HG02973 (cell line): ENCODE data around the gene ZBTB7C.

Source experiments
- ATAC-seq: cut with Tn5 transposase; IDR thresholded peaks from one replicate; pipeline ENCODE4 v1.9.1; 2021; ENCODE audit warnings: moderate library complexity; ENCODE audit not compliant: unreplicated experiment

ZBTB7C gene

DNA sequence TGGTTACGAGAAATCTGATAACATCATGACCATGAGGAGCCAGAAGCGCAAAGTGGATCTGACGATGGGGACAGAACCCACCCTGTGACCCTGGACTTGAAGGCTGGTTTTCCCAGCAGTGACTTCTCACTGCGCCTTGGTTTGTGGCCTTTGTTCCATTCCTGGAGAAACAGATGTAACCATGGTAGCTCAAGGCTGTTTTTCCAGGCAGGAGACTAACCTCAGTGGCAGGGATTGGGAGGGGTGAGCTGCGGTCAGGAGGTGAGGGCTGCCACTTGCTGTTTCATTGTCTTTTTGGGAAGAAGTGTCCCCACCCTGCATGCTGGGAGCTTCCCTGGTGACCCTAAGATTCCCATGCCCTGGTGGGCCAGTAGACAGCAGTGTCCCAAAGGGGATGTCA, 362.3 kb downstream of the ZBTB7C start:
- no peak for ATAC-seq

DNA sequence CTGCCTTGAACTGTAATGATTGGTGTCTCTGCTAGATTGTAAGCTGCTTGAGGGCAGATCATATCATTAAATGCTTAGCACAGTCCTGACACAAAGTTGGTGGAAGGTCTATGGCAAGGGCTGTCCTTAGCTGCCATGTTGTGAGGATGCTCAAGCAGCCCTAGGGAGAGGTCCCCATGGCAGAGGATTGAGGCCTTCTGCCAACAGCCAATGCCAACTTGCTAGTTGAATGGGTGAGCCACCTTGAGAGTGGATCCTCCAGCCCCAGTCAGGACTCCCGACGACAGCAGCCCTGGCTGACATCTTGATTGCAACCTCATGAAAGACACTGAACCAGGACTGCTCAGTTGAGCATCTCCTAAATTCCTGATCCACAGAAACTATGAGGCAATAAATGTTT, 363.4 kb downstream of the ZBTB7C start:
- no peak for ATAC-seq

DNA sequence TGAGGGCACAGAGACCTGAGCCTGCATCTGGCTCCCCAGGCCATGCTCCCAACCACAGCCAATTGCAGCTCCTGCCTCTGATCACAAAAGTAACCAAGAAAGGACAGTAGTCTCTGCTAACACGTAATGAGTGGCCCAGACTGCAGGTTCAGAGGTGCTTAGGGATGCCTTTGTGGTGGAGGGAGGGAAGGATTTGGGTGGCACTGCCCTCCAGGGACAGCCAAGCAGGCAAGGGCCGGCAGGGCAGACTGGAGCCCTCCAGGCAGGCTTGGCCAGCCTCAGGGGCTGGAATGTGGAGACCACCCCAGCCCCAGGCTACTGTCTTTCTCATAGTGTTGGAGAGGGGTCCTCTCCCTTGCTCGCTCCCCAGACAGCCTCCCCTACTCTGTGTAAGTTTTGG, 364.2 kb downstream of the ZBTB7C start:
- no peak for ATAC-seq

DNA sequence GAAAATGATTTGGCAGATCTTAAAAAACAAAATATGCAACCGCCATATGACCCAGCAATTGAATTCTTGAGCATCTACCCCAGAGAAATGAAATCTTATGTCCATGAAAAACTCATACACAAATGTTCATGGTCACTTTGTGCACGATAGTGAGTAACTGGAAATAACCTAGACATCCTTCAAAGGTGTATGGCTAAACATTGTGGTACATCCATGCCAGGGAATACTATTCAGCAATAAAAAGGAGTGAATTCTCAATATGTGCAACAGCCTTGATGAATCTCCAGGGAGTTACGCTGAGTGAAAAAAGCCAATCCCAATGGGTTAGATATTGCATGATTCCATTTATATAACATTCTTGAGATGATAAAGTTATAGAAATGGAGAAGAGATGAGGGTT, 366.0 kb downstream of the ZBTB7C start:
- ATAC-seq: no peak

DNA sequence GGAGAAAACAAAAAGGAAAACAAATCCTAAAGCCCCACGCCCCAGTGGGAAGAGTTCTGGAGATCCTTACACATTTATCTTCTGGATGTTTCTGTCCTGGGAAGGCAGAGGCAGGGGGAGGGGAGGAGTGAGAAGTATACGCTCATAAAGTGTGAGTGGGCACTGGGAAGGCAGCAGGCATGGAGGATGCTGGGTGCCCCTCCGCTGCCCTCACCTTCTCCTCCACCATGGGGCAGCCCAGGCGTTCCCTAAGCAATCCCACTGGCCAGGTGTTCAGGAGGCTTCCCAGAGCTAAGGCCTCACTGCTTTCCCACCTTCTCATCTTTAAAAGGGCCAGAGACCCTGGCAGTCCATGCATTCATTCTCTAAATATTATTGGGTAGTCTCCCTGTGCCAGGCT, 366.8 kb downstream of the ZBTB7C start:
- ATAC-seq: no peak

DNA sequence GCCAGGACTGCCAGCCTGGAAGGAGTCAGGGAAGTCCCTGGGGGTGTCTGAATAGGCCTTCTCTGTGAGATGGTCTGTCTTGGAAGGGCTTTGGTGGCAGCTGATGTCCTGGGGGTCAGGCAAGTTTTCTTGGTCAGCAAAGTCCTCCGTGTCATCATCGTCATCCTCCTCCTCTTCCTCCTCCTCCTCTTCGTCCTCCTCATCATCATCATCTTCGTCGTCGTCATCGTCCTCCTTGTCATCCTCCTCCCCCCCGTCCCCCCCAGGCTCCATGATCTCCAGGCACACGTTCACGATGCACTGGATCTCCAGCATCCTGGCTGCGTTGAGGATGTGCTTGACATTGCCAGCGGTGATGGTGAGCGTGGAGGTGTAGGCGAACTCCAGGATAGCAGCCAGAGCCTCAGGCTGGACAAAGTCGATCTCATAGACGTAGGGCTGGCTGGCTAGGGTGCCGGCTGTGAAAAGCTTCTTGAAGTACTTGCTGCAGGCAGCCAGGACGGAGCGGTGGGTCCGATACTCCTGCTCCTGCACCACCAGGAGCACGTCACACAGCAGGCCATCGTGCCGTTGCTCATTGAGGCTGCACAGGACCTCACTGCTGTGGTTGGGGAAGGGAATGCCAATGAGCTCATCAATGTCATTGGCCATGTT, 368.6 kb downstream of the ZBTB7C start:
- no peak for ATAC-seq

DNA sequence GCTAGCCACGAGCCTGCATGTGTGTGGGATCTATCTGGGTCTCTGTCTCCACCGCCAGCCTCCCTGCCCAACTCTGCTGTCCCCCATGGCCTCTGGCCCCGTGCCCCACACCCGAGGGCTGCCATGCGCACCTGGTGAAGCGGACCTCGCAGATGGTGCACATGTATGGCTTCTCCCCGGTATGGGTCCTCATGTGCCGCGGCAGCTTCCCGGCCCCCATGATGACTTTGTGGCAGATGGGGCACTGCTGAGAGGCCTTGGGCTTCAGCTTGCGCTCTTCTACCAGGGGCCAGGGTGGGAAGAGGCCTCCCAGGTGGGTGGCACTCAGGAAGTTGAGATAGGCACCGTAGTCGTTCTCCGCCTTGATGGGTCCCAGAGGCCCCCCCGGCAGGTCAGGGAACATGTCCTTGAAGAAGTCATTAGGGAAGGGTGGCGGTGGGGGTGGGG, 369.4 kb downstream of the ZBTB7C start:
- no peak for ATAC-seq

DNA sequence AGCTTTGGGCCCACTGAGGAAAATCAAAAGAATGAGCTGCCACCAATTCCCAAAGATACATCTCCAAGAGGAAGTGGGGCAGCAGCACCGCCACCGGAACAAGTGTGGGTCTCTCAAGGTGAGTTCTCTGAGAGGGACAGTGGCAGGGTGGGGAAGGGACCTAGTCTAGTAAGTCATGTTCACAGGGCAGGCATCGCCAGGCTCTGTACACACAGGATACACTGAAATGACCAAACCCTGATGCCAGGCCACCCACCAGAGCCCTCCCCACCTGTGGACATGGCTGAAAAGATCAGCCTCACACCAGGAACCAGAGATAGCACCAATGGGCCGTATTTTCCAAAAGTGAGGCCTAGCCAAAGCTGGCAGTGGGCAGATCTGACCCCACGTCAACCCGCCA, 370.5 kb downstream of the ZBTB7C start:
- no peak for ATAC-seq

DNA sequence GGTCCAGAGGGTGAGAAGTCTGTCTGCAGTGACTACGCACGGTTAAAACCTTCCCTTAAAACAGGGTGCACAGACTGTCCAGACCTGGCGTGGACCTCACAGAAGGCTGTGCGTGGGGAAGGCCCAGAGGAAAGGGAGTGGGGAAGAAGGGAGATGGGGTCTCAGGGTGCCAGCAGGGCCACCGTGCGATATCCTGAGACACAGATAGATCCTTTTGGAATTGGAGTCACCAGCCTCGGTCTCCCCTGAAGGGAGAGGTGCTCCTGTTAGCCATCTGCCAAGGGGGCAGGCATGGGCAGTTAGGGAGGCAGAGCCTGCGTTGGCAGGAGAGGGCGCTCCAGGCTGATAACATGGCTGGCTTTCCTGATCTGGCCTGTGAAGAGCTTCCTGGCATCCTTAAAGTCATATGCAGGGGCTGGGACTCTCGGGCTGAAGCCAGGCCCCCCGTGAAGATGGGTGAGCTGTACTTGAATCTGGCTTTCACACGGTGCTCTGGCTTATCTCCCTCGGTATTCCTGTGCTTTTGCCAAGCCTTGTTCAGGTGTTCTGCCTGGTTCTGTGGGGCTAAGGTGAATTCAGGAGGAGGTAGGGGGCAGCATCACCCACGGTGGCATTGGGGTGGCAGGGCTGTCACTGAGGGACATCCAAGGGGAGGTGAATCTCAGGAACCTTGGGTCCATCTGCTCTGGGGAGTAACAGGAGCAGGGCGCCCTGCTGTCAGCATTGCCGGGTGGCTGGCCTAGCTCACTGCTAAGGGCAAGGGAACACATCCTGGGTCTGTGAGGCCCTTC, 371.5 kb downstream of the ZBTB7C start:
- no peak for ATAC-seq

DNA sequence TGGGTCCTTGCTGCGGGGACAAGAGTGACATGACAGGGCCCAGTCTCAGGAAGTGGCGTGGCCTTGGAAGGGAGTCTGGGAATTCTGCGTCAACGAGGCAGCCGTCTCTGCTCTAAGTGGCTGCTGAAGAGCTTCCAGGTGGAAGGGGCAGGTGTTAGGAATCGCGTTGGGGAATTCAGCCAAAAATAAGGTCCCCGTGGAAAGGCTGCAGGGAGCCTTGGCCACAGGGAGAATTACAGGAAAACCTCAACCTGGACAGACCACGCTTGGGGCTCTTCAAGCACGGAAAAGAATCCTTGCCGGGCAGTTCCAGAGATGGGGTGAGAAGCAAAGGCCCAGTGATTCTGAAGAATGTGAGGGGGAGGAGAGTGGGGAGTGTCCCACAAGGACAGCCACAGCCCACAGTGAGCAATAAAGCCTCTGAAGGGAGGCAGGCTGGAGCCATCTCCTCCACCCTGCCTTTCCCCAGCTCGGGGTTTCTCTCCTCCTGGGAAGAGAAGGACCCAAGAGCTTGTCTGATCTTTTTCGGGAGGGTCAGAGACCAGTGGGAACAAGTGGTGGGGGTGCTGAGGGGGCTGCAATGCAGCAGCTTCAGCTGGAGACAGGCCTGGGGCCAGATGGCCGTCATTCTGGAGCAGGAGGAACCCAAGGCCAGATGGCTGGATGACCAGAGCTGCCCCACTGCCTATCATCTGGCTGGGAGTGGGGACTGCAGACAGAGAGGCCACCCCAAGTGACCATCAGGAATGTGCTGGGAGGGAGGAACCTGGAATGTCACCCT, 372.4 kb downstream of the ZBTB7C start:
- ATAC-seq: no peak

DNA sequence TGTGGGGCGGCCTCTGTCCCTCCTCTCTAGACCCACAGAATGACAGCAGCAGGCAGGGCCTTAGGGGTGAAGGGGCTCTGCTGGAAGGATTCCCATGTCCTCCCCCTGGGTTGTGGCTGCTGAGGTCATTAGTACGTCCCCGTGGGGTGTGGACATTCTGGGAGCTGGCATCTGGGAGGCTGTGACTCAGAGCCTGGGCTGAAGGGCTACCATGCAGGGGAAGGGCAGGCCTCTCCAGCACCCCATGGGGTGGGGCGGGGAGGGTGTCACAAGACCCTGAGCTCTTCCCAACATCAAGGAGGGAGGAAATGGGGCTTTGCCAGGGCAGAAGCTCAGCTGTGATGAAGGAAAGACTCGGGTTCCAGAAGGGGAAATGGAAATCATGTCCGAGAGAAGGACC, 373.0 kb downstream of the ZBTB7C start:
- no peak for ATAC-seq

DNA sequence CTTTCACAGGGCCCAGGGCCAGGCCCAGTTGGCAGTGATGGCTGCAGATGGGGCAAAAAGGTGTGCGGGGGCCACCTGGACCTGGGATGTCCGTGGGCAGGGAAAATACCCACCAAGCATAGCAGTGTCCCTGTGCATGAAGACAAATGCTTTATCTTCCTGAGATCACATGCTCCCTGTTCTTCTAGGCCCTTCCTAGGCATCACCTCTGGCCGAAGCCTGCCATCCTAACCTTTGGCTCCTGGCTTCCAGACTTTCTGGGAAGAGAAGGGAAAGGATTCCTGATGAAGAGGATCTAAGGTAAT, 373.7 kb downstream of the ZBTB7C start:
- no peak for ATAC-seq

DNA sequence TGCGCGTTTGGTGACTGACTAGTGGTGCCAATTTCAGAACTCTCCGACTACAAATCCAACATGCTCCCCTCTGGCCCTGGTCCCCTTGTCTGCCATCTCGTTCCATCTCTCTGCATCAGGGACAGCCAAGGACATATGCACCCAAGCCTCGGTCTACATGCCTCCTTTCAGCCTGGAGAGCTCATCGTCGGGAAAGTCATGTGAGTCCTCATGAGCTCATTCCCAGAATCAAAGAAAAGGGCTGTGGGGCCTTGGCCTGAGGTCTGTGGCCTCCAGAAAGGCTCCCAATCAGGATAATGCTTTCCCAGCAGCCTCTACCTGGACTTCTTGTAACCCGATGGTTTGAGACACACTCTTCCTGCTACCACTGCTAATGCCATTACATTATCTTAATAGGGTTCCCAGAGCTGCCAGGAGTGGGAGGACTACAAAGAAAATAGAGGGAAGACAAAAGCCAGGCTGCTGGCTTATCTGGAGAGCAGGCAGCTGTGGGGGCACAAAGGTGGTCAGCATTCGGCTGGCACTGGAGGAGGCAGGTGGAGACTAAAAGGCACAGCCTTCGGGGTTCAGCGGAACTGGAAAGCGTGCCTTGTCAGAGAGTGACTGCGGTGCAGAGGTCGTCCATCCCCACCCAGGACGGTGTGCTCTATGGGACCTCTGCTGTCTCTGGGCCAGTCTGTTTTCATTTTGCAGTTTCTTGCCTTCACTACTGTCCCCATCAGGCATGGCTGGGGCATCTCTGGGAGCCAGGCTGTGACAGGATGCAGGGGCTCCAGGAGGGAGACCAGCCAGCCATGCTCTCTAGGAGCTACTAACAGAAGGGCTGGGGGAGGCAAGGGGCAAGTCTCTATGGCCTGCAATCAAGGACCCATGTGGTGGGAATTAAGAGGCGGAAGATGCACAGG, 374.3 kb downstream of the ZBTB7C start:
- no peak for ATAC-seq

DNA sequence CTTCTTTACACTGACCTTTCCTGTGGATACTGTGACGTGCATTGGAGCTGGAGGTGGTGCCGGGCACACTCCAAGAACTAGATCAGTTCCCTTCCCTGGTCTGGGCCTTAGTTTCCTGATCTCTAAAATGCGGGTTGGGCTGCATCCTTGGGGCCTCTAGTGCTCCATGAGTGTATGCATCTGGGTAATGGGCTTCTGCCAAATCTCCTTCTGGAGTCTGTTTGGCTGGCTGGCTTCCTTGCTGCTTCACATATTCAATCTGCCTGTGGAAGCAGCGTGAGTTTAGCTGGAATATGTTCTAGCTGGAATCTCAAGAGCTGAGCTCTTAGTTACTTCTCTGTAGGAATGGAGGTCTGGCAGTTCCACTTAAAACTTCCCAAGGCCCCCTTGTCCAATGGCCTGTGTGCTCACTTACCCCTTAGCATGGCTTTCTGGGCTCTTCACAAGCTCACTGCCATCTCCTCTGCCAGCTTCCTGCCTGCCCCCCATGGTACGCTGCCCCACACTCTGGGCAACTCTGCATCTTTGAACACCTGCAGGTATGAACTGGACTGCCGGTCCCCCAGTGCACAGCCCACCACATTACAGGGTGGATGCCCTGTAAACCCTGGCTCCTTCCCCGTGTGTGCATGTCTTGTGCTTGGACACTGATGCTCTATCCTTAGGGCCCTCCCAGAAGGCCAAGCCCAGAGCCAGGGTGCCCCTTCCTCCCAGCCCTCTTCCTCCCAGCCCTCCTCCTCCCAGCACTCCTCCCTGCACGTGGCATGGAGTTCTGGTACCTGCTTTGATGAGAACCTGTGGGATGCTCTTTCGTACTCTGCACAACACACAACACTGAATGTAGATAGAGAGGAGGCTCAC, 375.2 kb downstream of the ZBTB7C start:
- ATAC-seq: no peak

DNA sequence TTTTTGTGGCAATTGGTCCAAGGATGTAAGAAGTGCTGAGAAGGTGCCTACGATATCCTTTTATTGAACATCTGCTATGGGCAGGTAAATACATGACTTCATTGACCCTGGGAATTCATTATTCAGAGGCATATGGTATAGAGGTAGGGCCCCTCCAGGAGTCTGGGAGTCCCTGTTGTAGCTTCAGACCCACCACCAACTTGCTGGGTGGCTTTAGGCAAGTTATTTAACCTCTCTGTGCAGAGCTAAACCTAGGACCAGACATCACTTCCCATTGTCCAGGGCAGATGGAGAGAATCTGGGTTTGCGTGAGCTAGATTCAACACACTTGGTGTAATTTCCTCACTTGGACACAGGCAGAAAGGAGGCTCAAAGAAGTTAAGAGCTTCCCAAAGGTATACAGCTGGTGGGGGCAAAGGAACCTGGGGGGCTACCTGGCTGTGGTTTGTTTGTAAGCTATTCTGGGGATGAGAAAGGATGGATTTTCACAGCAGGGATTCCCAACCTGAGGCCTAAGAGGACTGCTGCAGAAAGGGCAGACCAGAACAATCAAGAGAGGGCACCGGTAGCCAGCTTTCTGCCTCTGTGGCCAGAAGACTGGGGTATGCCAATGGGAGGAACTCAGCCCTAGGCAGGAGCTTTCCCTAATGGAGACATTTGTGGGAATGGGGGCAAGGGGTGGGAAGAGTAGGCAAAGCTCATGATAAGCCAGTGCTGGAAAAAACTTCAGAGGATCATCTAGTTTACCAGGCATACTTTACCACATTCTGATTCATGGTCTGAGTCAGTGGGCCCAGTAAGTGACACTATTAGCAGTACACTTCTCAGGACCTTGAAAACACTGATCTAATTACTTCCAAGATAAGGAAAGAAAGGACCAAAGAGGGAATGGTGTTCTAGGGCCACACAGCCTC, 376.1 kb downstream of the ZBTB7C start:
- no peak for ATAC-seq

DNA sequence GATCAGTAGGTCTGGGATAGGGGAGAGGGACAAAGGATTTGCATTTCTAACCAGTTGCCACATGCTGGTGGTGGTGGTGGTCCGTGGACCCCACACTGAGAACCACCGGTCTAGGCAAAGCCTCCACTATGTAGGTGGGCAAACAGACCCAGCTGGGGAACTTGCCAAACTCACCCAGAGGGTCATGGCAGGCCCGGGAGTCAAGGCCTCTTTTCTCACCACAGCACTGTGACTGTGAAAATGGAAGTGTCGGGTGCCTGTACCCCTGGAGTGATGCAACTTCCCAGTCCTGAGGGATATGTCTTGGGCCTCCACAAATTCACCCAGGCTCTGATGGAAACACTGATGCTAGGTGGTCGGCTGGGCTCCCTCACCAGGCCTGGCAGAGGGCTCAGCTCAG, 377.5 kb downstream of the ZBTB7C start:
- no peak for ATAC-seq

DNA sequence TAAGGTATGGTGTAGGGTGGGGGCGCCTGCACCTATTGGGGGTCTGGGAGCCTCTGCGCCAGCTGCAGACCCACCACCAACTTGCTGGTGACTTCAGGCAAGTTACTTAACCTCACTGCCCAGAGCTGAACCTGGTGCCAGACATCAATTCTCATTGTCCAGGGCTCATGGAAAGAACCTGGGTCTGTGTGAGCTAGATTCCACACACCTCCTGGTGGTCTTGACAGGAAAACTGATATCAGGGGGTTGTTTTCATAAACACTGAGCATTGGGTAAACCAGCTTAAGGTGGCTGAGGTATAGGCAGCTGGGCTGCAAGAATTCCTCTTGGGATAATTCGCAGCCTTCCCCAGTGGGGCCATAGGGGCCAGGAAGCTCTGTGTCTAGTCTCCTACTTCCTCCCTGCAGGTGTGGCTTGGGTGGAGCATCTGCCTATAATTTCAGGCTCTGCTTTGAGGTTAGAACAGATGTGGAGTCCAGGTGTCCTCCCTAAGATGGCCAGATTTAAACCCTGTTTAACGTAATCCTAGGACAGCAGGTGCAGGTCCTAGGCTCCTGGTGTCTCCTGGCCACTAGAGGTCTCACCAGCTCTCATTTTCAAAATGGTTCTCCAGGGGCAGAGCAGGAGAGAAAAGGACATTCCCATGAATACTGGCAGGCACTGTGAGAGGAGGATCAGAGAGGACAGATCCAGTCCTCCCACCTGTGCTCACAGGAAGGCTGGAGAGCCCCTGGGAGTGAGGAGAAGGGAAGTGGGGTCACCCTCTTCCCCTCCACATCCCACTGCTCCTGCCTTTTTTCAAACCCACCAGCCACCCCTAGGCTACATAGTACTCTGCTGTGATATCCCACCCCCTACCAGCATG, 378.3 kb downstream of the ZBTB7C start:
- no peak for ATAC-seq
